Stimulated activated naive CD8-positive, alpha-beta T cell treated with anti-CD3 and anti-CD28 coated beads, Interleukin-15, Interleukin-2, amounts not matched to agents 100 ng/mL and 50 ng/mL, for 24 hours (primary cell): ENCODE data around the gene ALPP.
"Not testable (repeated sequence)": the region's sequence is repeated elsewhere in the genome, so short reads cannot be mapped to it uniquely, and the experiment has no call there.

Experiments used
- H3K27ac Mint-ChIP-seq: one replicate; pipeline ENCODE4 v1.8.0; 2021; ENCODE audit warnings: mild to moderate bottlenecking, mixed read lengths
- H3K27me3 Mint-ChIP-seq: one replicate; pipeline ENCODE4 v1.8.0; 2021; ENCODE audit warnings: mixed read lengths
- H3K36me3 Mint-ChIP-seq: one replicate; pipeline ENCODE4 v1.8.0; 2021; ENCODE audit warnings: low read depth, mixed read lengths
- H3K4me1 Mint-ChIP-seq: one replicate; pipeline ENCODE4 v1.8.0; 2021; ENCODE audit warnings: low read depth, mixed read lengths
- H3K4me3 Mint-ChIP-seq: one replicate; pipeline ENCODE4 v1.8.0; 2021; ENCODE audit warnings: mild to moderate bottlenecking, mixed read lengths
- H3K9me3 Mint-ChIP-seq: one replicate; pipeline ENCODE4 v1.8.0; 2021; ENCODE audit warnings: mixed read lengths

ALPP gene

DNA sequence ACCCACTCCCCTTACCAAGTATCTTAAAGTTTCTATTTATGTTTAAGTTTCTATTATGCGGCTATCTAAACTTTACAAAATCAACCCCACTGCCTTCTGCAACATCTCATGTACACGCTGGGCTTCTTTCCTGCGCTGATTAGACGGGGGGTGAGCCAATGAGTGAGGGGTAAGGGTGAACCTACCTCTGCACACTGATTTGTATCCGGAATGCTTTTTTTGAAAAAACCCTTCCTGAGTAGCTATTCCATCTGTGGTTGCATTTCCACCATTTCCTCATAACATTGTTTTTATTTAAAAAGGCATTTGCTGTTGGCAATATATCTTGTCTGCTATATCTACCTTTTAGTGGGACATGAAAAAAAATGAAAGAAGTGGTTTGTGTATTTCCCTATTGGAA, 34.4 kb downstream of the ALPP start:
- no peaks in the 10 kb centered on the region for H3K9me3 Mint-ChIP-seq
- H3K4me1 Mint-ChIP-seq, result peaks cover 15% of the 10 kb centered on the region
- no peak overlapping the region for H3K27ac Mint-ChIP-seq
- H3K4me3 Mint-ChIP-seq, result no peak overlapping the region
- no peaks in the 10 kb centered on the region for H3K36me3 Mint-ChIP-seq
- H3K27me3 Mint-ChIP-seq, result peaks cover 32% of the 10 kb centered on the region

DNA sequence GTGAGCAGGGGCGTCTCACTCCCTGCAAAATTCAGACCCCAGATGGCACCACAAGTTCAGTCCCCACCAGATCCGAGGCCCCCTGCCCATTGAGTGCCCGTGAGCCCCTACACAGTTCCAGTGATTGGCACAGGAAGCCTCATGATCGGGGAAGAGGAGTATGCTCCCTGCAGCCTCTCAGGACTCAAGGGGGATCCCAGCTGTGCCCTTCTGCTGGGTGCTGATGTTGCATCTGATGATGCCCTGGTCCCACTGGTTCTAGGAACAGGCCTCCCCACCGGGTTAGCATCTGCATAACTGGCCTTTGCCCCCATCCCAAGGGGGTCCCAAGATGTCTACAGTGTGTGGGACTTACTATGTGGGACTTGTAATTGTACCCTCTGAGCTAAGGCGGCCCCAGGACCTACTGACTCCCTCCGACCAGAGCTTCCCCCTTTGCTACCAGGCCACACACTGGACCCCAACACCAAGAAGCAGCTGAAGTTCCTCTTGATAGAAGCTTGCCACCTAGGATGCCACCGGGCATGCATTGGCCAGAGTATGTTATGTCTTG, 36.7 kb downstream of the ALPP start:
- Mint-ChIP-seq H3K4me3 (no peak overlapping the region), H3K36me3 (no peaks in the 10 kb centered on the region), H3K4me1 (peaks cover 26% of the 10 kb centered on the region), H3K27ac (no peak overlapping the region), H3K9me3 (no peaks in the 10 kb centered on the region), H3K27me3 (peaks cover 48% of the 10 kb centered on the region)

DNA sequence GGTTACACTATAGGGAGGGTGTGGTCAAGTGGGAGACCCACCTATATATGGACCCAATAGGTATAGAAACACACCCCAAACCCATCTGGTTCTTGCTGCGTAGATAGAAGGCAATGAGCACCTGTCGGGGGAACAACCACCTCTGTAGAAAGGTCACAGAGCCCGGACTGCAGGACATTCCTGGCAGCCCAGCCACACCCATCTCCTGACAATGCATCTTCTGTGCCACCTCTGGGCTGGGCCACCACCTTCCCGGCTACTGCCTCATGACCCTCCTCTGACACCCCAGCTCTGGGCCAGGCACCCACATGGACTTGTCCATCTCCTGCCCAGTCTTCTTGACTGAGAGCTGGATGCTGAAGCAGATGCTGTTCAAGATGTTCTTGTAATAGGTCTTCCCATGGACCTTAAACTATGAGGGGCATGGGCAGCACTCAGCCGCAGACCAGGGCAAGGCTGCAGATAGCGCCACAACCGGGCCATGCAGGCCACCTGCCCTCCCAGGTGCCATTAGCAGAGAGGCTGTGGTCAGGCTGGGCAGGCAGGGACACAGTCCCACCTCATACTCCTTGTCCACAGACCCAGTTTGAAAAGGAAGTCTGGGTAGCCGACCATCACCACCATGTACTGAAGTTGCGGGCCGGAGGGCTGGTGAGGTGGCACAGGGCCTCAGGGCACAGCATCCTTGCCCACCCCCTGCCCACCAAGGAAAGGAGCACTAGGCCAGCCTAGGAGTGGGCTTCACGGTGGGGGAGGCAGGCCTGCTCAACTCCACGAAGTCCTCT, 37.4 kb downstream of the ALPP start:
- Mint-ChIP-seq H3K27me3 (peaks cover 51% of the 10 kb centered on the region), H3K36me3 (no peaks in the 10 kb centered on the region), H3K9me3 (no peaks in the 10 kb centered on the region), H3K27ac (no peak overlapping the region), H3K4me3 (no peak overlapping the region), H3K4me1 (peaks cover 28% of the 10 kb centered on the region)

DNA sequence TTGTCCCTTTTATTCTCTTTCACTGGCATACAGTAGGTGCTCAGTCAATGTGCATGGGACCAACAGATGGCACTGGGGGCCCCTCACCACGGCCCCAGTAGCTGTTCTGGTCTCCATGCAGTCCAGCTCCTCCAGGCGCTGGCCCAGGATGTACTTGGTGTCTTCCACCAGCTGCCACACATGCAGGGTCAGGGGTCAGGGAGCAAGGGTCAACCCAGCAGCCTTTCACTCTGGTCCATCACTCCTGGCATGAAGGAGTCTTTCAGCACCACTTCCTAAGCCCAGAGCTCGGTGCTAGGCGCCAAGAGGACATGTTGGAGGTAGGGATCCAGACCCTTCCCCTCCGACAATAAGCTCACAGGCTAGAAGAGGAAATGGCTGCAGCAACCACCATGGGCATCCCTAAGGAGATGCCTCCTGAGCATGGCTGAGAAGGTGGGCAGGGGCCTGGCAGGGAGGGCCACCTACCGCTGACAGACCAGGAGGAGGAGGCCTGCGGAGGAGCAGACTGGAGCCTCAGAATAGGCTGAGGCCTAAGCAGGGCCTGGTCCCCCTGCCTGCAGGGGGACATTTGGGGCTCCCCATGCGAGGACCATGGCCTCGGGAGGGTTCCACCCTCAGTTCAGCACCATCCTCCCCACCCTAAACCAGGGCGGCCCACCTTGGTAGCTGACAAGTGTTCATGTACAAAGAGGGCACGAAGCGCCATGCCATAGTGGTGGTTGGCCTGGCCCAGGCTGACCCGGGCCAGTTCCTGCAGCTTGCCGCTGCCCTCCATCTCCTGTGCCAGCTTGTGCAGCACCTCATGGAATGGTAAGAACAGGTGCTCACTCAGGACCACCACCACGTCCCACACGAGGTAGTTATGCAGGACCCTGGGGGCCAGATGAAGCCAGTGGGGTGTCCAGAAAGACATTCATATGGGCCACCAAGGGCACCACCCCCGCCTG, 38.2 kb downstream of the ALPP start:
- no peaks in the 10 kb centered on the region for H3K9me3 Mint-ChIP-seq
- no peak overlapping the region for H3K27ac Mint-ChIP-seq
- H3K27me3 Mint-ChIP-seq, result peaks cover 53% of the 10 kb centered on the region
- H3K4me1 Mint-ChIP-seq, result peaks cover 28% of the 10 kb centered on the region
- H3K4me3 Mint-ChIP-seq, result no peak overlapping the region
- H3K36me3 Mint-ChIP-seq, result no peaks in the 10 kb centered on the region

DNA sequence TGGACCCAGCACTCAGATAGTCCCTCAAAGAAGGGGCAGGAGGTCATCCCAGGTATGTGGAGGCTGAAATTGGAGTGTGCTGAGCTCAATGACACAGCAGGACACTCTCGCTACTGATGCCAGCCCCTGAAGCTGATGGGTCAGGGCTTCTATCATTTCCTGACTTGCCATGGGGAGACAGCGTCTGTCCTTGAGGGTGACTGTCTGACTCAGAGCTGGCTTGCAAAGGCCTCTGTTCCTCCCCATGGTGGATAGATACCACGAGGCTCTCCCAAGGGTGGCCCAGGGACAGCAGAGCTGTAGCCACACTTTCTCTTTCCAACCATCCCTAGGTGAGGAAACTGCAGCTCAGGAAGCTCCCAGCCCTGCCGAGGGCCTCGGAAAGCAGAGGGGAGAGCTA, 38.9 kb downstream of the ALPP start:
- Mint-ChIP-seq H3K4me3 (no peak overlapping the region), H3K27ac (no peak overlapping the region), H3K36me3 (no peaks in the 10 kb centered on the region), H3K4me1 (peaks cover 26% of the 10 kb centered on the region), H3K27me3 (peaks cover 57% of the 10 kb centered on the region), H3K9me3 (peaks cover under 1% of the 10 kb centered on the region)

DNA sequence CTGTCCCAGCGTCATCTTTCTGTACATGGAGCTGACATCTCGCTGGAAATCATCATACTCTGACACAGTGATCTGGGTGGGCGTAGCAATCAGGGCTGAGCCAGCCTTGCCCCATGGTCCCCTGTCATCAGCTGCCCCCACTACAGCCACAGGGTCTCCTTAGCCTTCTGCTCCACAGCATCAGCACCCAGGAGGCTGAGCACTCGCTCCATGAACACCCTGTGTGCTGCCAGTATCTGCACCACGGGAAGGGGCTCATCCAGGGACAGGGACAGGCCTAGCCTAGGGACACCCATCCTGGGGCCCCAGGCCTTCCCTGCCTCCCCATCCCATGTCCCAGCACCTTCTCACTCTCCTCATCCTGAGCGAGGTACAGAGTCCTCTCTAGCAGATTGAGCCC, 39.5 kb downstream of the ALPP start:
- Mint-ChIP-seq H3K36me3 (no peaks in the 10 kb centered on the region), H3K4me1 (peaks cover 20% of the 10 kb centered on the region), H3K27ac (no peak overlapping the region), H3K27me3 (peaks cover 57% of the 10 kb centered on the region), H3K4me3 (no peak overlapping the region), H3K9me3 (peaks cover 5% of the 10 kb centered on the region)

DNA sequence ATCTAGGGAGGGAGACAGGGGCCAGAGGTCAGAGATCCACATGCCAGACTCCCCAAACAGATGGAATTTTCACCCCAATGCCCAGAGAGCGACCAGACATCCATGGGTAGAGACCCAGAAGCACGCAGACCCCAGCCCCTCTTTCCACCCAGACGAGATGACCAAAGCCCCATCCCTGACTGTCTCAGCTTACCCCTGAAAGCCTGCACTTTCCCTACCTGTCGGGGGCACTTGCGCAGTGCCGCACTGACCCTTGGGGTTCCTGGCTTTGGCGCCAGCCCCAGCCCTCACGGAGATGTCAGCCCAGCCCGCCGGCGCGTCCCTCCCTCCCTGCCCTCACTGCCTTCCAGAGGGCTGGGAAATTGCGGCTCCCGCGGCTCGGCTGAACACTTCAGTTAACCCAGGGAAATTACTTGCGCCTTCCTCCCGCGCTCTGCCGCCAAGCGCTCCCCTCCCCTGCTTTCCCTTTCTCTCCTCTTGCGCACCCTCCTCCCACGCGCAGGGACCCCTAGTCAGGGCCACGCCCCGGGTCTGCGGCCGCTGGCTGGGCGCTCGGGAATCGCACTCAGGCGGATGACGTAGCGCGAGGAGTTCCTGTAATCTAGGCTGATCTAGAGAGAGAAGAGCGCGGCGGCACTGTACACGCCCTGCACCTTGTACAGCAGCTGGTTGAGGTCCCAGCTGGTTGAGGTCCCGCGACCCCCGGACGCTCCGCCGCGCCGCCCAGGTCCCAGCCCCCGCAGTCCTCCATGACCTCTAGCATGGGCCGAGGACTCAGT, 40.1 kb downstream of the ALPP start:
- H3K4me3 Mint-ChIP-seq, result peak overlapping the region; percentile 47
- H3K4me1 Mint-ChIP-seq, result peaks cover 14% of the 10 kb centered on the region
- no peak overlapping the region for H3K27ac Mint-ChIP-seq
- H3K9me3 Mint-ChIP-seq, result peaks cover 5% of the 10 kb centered on the region
- no peaks in the 10 kb centered on the region for H3K36me3 Mint-ChIP-seq
- peaks cover 54% of the 10 kb centered on the region for H3K27me3 Mint-ChIP-seq

DNA sequence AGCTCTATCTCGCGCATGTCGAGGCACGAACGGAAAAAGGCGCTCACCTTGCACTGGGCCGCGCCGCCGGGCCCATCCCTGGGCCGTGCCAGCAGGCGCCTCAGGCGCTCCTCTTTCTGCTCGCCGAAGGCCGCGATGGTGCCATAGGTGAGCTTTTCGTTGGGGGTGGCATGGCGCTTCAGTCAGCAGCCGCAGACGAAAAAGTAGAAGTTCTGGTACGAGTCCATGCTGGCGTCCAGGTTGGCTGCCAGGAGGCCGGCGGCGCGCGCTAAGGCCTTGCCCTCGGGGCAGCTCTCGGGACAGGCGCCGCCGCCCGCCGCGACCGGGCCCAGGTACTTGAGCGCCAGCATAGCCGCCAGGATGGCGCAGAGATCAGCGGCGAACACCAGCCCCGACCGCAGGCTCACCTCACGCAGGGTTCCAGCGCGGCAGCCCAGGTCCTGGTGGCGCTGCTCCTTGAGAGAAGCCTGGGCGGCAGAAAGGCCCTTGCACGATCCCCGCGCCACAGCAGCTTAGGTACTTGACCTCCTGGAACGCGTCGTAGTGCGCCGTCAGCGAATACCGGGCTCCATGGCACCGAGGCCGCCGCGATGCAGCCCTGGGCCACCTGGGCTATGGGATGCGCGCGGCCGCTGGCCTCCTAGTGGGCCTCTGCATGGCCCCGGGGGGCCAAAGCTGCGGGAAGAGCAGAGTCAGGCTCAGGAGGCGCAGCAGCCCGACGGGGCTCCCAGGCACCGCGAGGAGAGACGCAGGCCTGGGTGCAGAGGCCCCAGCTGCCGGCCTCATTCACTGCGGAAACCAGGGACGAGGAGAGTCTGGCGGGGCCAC, 40.9 kb downstream of the ALPP start:
- peaks cover 13% of the 10 kb centered on the region for H3K4me1 Mint-ChIP-seq
- peak overlapping the region; percentile 47 for H3K4me3 Mint-ChIP-seq
- no peak overlapping the region for H3K27ac Mint-ChIP-seq
- peaks cover 5% of the 10 kb centered on the region for H3K9me3 Mint-ChIP-seq
- H3K36me3 Mint-ChIP-seq, result no peaks in the 10 kb centered on the region
- peaks cover 47% of the 10 kb centered on the region for H3K27me3 Mint-ChIP-seq

DNA sequence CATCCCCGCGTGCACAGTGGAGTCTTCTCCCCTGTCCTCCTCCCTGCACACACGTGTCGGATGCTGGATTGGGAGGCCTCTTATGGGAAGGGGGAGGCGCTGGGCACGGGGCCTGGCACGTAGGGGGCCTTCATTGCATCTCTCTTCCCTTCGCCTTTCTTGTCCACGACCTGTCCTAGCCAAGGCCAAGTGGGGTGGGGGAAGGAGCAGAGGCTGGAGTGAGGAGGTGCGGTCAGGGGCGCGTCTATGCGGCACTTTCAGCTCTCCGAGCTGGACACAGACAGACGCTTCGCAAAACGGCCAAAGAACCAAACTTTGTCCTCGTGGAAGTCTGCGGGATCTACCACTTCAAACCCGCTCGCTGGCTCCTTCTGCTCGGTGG, 41.5 kb downstream of the ALPP start:
- Mint-ChIP-seq H3K4me3 (no peak overlapping the region), H3K4me1 (peaks cover 13% of the 10 kb centered on the region), H3K36me3 (no peaks in the 10 kb centered on the region), H3K9me3 (peaks cover 5% of the 10 kb centered on the region), H3K27me3 (peaks cover 47% of the 10 kb centered on the region), H3K27ac (no peak overlapping the region)

DNA sequence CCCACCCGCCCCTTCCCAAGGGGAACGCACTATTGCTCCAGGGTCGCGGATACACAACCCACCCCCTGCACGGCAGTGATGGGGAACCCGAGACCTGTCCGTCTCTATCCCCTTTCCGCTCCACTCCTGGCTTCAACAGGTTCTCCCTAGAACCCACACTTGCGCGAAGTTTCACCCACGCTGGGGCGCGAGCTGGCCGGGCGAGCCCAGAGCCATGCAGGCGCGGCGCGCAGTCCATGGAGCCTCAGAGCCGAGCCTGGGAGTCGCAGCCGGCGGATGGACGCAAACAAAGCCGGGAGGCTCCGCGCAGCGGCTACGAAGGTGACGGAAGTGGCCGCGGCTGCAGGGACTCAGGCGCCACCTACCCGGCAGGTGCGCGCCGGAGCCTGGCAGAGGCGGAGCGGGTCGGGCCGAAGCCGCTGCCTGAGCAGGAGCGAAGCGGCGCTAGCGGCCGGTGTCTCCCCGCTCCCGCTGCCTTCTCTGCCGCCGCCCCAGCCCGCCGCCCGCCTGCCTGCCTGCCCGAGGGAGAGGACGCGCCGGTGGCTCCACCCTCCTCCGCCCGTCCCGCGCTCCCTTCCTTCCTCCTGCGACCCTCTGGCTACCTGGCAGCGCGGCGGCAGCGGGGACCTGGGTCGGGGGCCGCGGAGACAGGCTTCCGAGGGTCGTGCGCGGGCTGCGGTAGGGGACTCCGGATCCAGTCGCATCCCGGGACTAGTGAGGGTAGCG, 42.1 kb downstream of the ALPP start:
- no peak overlapping the region for H3K27ac Mint-ChIP-seq
- no peaks in the 10 kb centered on the region for H3K36me3 Mint-ChIP-seq
- H3K9me3 Mint-ChIP-seq, result peaks cover 5% of the 10 kb centered on the region
- peak overlapping the region; percentile 34 for H3K4me3 Mint-ChIP-seq
- H3K4me1 Mint-ChIP-seq, result peaks cover 13% of the 10 kb centered on the region
- H3K27me3 Mint-ChIP-seq, result peaks cover 44% of the 10 kb centered on the region

DNA sequence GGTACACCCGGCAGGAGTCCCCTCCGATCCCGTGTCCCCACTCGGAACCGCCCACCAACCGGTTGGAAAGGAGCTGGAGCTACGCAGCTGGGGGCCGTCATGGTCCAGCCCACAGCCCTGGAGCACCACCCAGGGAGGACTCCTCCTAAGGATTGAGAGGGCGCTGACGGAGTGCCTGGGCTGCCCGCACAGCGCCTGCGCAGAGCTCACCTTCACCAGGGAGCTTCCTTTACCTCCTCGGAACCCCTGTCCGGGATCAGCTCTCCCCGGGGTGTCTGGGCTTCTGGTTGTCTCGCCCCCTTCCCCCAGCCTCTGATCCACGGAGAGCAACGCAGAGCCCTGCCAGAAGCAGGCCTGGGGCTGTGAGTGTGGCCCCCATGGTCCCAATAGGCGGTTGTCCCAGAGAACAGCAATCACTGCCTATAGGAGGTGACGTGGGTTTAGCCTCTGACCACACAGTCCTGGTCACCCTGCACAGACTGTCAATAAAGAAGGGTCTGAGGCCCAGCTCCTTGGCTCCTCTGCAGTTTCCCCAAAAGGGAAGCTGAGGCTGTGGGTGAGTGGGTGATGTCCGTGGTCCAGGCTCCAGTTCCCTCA, 42.7 kb downstream of the ALPP start:
- Mint-ChIP-seq H3K27me3 (peaks cover 40% of the 10 kb centered on the region), H3K4me1 (peaks cover 13% of the 10 kb centered on the region), H3K27ac (no peak overlapping the region), H3K4me3 (no peak overlapping the region), H3K36me3 (no peaks in the 10 kb centered on the region), H3K9me3 (peaks cover 5% of the 10 kb centered on the region)

DNA sequence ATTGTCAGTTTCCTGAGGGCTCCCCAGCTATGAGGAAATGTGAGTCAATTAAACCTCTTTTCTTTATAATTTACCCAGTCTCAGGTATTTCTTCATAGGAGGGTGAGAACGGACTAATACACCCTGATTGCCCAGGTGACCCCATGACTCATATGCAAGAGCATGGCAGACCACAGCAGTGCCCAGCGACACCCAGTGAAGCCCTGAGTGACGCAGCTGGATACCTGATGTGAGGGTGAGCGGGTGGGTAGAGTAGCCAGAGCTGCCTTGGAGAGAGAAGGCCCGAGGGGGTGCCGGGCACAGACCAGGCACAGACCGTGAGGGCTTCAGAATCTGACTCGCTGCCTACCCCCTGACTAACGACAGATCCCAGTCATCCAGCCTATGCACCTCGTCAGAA, 43.5 kb downstream of the ALPP start:
- Mint-ChIP-seq H3K9me3 (peaks cover 5% of the 10 kb centered on the region), H3K27ac (no peak overlapping the region), H3K27me3 (peaks cover 40% of the 10 kb centered on the region), H3K4me3 (no peak overlapping the region), H3K4me1 (peaks cover 13% of the 10 kb centered on the region), H3K36me3 (no peaks in the 10 kb centered on the region)

DNA sequence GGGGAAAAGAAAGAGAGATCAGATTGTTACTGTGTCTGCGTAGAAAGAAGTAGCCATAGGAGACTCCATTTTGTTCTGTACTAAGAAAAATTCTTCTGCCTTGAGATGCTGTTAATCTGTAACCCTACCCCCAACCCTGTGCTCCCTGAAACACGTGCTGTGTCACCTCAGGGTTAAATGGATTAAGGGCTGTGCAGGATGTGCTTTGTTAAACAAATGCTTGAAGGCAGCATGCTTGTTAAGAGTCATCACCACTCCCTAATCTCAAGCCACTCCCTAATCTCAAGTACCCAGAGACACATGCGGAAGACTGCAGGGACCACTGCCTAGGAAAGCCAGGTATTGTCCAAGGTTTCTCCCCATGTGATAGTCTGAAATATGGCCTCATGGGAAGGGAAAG, 44.4 kb downstream of the ALPP start:
- H3K27ac Mint-ChIP-seq, H3K4me3 Mint-ChIP-seq, H3K36me3 Mint-ChIP-seq, H3K9me3 Mint-ChIP-seq: not testable (repeated sequence)
- peaks cover 39% of the 10 kb centered on the region for H3K27me3 Mint-ChIP-seq
- H3K4me1 Mint-ChIP-seq, result peaks cover 13% of the 10 kb centered on the region
